MM.1S (cell line): ENCODE results near the gene TPSD1.

Experiments
- EZH2 ChIP-seq: fragments of 300-600 bp; sonication (generic); optimal IDR thresholded peaks from 2 replicates; pipeline ENCODE3; 2017; ENCODE audit warnings: low read depth, mild to moderate bottlenecking, antibody characterized with exemption, low read length, mixed read lengths
- EZH2phosphoT487 ChIP-seq: fragments of 300-600 bp; sonication (generic); IDR thresholded peaks from 2 replicates; pipeline ENCODE4 v1.6.1; 2018; ENCODE audit warnings: antibody characterized with exemption, low read length
- TF ChIP-seq, protein P1 (sequence below): fragments of 300-600 bp; sonication (generic); IDR thresholded peaks from 2 replicates; pipeline ENCODE4 v1.5.1; 2016; ENCODE audit warnings: antibody characterized with exemption, low read length, mixed read lengths

DNA sequence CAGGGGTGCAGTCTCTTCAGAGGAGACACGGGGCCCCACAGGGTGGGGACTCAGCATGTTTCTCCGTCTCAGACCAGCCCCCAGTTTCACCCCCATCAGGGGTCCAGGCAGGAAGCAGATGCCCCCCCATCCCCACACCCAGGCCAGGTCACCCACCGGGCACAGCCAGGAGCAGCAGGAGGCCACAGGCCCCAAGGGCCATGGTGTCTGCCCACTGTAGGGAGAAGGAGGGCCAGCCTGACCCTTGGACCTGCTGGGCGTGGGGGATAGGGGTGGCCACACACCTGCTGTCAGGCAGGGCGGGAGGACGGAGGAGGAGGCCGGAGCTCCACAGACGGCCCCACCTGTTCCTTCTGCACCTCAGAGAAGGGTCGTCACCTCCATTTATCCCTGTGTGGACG, 30.8 kb upstream of the TPSD1 start, which contains the start of gene TPSG1:
- TF ChIP-seq, protein P1, sequence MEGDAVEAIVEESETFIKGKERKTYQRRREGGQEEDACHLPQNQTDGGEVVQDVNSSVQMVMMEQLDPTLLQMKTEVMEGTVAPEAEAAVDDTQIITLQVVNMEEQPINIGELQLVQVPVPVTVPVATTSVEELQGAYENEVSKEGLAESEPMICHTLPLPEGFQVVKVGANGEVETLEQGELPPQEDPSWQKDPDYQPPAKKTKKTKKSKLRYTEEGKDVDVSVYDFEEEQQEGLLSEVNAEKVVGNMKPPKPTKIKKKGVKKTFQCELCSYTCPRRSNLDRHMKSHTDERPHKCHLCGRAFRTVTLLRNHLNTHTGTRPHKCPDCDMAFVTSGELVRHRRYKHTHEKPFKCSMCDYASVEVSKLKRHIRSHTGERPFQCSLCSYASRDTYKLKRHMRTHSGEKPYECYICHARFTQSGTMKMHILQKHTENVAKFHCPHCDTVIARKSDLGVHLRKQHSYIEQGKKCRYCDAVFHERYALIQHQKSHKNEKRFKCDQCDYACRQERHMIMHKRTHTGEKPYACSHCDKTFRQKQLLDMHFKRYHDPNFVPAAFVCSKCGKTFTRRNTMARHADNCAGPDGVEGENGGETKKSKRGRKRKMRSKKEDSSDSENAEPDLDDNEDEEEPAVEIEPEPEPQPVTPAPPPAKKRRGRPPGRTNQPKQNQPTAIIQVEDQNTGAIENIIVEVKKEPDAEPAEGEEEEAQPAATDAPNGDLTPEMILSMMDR = no peak
- TF ChIP-seq EZH2 = no peak
- no peak for TF ChIP-seq EZH2phosphoT487
